ENCODE results near the gene ADCY3.
A peak's percentile ranks its signal among the peaks of the same experiment; 100 is the strongest.
"Not testable (repeated sequence)": the region's sequence is repeated elsewhere in the genome, so short reads cannot be mapped to it uniquely, and the experiment has no call there.

Gene ADCY3

DNA sequence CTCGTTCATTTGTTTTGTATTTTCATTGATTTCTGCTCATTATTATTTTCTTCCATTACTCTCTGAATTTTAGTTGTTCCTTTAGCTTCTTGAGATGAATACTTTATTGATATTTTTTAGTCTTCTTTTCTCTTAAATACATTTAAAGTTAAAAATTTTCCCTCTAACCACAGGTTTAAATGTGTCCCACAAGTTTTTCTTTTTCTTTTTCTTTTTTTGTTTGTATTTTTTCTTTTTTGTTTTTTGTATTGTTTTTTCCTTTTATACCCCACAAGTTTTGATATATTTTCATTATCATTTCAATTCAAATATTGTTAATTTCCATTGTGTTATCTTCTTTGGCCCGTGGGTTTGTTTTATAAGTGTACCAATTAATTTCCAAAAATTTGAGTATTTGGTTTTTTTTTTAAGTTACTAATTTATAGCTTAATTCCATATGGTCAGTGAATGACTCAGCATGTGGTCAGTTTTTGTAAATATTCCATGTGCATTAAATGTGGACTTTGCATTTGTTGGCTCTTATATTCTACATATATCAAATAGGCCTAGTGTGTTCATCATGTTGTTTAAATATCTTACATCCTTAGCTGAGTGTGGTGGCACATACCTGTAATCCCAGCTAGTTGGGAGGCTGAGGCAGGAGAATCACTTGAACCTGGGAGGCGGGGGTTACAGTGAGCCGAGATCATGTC lies 110.6 kb downstream of the ADCY3 start:
- DNase-seq (ENCODE audit: low spot score) = no peak

- DNase-seq (ENCODE audit: low spot score) = no peak
These were observed 113.4 kb downstream of the ADCY3 start for GRCh38 chr2:24806661-24807036.

GRCh38 chr2:24805811-24806660 lies 114.0 kb downstream of the ADCY3 start:
- not testable (repeated sequence) for DNase-seq (ENCODE audit: low spot score)

GRCh38 chr2:24800487-24800886 lies 119.5 kb downstream of the ADCY3 start:
- DNase-seq (ENCODE audit: low spot score) = not testable (repeated sequence)

- DNase-seq (ENCODE audit: low spot score) = no peak
These were observed 122.4 kb downstream of the ADCY3 start for GRCh38 chr2:24797644-24798043.

GRCh38 chr2:24793761-24794435 lies 126.1 kb downstream of the ADCY3 start:
- DNase-seq (ENCODE audit: low spot score) = peak; percentile 30

- DNase-seq (ENCODE audit: low spot score) = peak; percentile 93
These were observed 126.9 kb downstream of the ADCY3 start, which contains the start of the genes CENPO and PTRHD1 for GRCh38 chr2:24792874-24793760. CENPO (plus strand) TSS chr2:24793425; CDS start chr2:24793920, 495 bp downstream. PTRHD1 (minus strand) TSS chr2:24793391; CDS start chr2:24793377, 14 bp downstream.

GRCh38 chr2:24792542-24792873 lies 127.5 kb downstream of the ADCY3 start:
- no peak for DNase-seq (ENCODE audit: low spot score)

DNA sequence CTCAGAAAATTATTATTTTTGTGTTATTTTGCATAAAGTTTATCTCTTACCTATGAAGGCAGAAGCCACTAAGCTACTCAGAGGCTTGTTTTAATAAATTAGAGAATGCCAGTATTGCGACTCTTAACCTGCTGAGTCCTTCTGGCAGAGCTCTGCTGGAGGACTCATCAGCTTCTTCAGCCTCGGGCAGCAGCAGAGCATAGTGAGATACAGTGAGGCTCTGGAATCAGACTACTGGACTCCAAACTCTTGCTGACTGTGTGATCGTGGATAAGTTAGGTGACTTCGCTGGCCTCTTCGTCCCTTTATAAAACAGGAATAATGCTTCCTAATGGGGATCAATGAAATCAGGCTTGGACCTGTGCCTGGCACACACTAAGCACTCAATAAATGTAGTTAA lies 128.6 kb downstream of the ADCY3 start:
- DNase-seq (ENCODE audit: low spot score) = no peak

- no peak for DNase-seq (ENCODE audit: low spot score)
These were observed 131.2 kb downstream of the ADCY3 start for GRCh38 chr2:24788816-24789215.

- no peak for DNase-seq (ENCODE audit: low spot score)
These were observed 132.5 kb downstream of the ADCY3 start for GRCh38 chr2:24787532-24787931.

- no peak for DNase-seq (ENCODE audit: low spot score)
These were observed 134.2 kb downstream of the ADCY3 start for GRCh38 chr2:24785671-24786321.

GRCh38 chr2:24783641-24784040 lies 136.4 kb downstream of the ADCY3 start:
- DNase-seq (ENCODE audit: low spot score) = no peak

DNA sequence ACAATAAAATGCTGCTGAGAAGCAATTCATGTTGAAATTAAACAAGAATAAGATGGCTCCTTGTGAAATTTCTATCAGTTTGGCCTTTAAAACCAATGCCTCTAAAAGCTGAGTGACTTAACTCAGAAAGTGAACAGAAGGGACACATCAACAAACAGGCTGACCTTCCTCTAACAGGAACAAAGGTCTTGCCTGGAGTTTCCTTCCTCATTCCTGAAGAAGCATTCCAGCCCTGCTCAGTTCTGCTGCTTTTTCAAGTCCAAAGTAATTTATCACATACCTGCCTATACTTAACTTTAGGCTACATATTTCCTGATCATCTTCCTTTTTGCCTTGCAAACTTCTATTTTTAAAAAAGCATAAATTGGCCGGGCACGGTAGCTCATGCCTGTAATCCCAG lies 140.9 kb downstream of the ADCY3 start:
- DNase-seq (ENCODE audit: low spot score) = no peak

DNA sequence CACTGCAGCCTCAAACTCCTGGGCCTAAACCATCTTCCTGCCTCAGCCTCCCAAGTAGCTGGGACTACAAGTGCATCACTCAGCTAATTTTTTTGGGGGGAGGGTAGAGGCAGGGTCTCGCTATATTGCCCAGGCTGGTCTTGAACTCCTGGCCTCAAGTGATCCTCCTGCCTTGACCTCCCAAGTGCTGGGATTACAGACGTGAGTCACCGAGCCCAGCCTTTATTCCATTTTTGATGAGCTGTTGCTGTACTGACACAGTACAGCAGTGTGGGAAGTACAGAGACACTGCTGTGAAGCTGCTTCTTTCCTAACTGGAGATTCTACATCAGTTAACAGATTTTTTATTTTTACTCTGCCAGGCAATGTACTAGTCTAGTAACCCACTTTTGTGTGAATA lies 145.7 kb downstream of the ADCY3 start:
- DNase-seq (ENCODE audit: low spot score) = no peak

- DNase-seq (ENCODE audit: low spot score) = no peak
These were observed 148.1 kb downstream of the ADCY3 start for GRCh38 chr2:24771764-24772586.

DNA sequence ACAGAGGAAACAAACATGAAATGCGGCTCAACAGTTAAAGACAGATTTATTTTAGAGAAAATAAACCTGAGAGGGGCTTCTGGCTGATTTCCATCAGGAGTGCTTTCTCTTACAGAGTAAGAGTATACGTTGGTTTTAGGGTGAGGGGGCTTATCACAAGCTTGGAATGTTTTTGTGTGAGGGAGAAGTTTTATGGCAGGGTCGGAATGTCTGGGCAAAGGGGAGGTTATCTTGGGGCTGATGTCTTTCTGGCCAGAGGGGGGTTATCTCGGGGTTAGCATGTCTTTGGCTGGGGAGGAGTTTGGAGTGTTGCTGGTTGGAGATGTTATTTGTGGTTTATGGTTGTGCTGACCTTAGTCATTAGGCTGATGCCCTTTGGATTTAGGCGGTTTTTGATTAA lies 149.0 kb downstream of the ADCY3 start:
- no peak for DNase-seq (ENCODE audit: low spot score)
